ENCODE measurements around the gene OPCML. TPM values are rescaled to one million over a fixed set of nuclear protein-coding genes. Genes with fewer than 3 reads are reported as not detected.

Gene OPCML
- total RNA-seq, 1 experiment from 2014 or later = not detected

DNA sequence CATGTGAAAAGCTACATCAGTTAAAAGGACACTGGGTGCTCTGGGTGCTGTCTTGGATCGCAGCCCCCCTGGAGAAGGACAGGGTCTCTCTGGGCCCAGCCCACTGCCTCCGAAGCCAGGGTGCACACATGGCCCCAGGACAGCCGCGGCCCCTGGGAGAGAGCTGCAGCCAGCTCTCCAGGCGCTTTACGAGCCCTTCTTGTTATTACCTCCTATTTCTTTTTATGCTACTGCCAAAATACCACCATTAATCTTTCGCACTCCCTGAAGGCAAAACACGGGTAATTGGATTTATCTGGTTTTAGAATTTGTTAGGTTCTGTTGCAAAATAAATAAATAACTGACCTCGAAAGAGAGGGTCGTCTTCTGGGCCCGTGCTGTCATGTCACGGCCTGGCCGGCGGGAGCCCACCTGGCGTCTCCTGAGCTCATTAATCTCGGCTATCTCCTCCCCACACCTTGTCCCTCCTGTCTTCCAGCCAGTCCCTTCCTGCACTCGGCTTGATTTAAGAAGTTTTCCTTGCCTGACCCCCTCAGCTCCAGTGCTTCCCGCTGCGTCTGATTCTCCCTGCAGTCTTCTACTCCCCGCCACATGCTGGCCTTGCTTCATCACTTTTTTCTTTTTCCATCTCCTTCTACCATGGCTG is 611.7 kb downstream of the OPCML start:
- TF ChIP-seq POLR2AphosphoS5 (IDR thresholded peaks at IDR 0.05; ENCODE audit: low read depth, low read length) (no peak), SIN3A (IDR thresholded peaks at IDR 0.05; ENCODE audit: borderline replicate concordance, insufficient read depth, low read depth, low read length) (no peak)
- TF ChIP-seq, protein P1, sequence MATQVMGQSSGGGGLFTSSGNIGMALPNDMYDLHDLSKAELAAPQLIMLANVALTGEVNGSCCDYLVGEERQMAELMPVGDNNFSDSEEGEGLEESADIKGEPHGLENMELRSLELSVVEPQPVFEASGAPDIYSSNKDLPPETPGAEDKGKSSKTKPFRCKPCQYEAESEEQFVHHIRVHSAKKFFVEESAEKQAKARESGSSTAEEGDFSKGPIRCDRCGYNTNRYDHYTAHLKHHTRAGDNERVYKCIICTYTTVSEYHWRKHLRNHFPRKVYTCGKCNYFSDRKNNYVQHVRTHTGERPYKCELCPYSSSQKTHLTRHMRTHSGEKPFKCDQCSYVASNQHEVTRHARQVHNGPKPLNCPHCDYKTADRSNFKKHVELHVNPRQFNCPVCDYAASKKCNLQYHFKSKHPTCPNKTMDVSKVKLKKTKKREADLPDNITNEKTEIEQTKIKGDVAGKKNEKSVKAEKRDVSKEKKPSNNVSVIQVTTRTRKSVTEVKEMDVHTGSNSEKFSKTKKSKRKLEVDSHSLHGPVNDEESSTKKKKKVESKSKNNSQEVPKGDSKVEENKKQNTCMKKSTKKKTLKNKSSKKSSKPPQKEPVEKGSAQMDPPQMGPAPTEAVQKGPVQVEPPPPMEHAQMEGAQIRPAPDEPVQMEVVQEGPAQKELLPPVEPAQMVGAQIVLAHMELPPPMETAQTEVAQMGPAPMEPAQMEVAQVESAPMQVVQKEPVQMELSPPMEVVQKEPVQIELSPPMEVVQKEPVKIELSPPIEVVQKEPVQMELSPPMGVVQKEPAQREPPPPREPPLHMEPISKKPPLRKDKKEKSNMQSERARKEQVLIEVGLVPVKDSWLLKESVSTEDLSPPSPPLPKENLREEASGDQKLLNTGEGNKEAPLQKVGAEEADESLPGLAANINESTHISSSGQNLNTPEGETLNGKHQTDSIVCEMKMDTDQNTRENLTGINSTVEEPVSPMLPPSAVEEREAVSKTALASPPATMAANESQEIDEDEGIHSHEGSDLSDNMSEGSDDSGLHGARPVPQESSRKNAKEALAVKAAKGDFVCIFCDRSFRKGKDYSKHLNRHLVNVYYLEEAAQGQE (IDR thresholded peaks at IDR 0.05; ENCODE audit: insufficient read depth in 1 of 2, low read depth in 2 of 2, low read length in 1 of 2) = no peak
- POLR2A ChIA-PET = no interaction called here

DNA sequence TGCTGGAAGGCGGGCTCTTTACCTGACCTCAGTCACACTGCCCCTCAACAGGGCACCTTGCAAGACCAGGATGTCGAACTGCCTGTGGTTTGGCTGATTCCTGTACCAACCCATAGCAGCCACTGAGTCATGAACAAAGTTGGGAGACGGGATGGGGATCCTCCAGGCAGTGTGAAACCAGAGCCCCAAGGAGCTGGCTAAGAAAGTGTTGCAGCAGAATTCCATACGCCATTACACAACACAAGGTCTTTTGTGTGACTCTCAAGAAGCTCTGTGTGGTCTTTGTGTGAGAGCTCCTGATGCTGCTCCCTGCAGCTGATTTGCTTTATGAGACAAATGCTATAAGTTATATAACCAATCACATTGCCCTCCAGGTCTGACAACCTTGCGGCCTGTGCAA is 617.7 kb downstream of the OPCML start:
- ChIA-PET POLR2A (no interaction called here), CTCF (no interaction called here)
- Histone ChIP-seq H3K36me3 (ENCODE audit: control insufficient read depth, insufficient read depth, low read length) (no peaks in the 10 kb centered on the region), H3K27ac (ENCODE audit: low read length) (no peak overlapping the region), H3K27me3 (ENCODE audit: control insufficient read depth, insufficient read depth, low read length) (no peaks in the 10 kb centered on the region), H3K4me1 (ENCODE audit: control insufficient read depth, insufficient read depth, low read length) (no peaks in the 10 kb centered on the region), H3K9me3 (ENCODE audit: control insufficient read depth, insufficient read depth, low read depth, low read length) (no peaks in the 10 kb centered on the region; the same call in 1 of the 2 replicates), H3K4me3 (ENCODE audit: low read depth in 2 of 2, low read length in 2 of 2) (no peak overlapping the region)
- DNase-seq (ENCODE audit: low read depth, low spot score) (no peak), ATAC-seq (no peak)
- no TSS peak for BruUV-seq (replicated peaks)
- in situ Hi-C loops (cut with HindIII; ENCODE audit: low pct_unique_long_range_greater_than_20kb, low sequenced_read_pairs) (no loop called here), intact Hi-C loops (cut with micrococcal nuclease; ENCODE audit: unreplicated experiment) (no loop called here)
- TF ChIP-seq TCF7L2 (IDR thresholded peaks at IDR 0.05; ENCODE audit: low read depth, low read length) (no peak), POLR2AphosphoS5 (IDR thresholded peaks at IDR 0.05; ENCODE audit: low read depth, low read length) (no peak), SIN3A (IDR thresholded peaks at IDR 0.05; ENCODE audit: borderline replicate concordance, insufficient read depth, low read depth, low read length) (no peak)
- TF ChIP-seq, protein P1 (IDR thresholded peaks at IDR 0.05; ENCODE audit: insufficient read depth in 1 of 2, low read depth in 2 of 2, low read length in 1 of 2) = no peak
- TF ChIP-seq, protein P2, sequence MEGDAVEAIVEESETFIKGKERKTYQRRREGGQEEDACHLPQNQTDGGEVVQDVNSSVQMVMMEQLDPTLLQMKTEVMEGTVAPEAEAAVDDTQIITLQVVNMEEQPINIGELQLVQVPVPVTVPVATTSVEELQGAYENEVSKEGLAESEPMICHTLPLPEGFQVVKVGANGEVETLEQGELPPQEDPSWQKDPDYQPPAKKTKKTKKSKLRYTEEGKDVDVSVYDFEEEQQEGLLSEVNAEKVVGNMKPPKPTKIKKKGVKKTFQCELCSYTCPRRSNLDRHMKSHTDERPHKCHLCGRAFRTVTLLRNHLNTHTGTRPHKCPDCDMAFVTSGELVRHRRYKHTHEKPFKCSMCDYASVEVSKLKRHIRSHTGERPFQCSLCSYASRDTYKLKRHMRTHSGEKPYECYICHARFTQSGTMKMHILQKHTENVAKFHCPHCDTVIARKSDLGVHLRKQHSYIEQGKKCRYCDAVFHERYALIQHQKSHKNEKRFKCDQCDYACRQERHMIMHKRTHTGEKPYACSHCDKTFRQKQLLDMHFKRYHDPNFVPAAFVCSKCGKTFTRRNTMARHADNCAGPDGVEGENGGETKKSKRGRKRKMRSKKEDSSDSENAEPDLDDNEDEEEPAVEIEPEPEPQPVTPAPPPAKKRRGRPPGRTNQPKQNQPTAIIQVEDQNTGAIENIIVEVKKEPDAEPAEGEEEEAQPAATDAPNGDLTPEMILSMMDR (IDR thresholded peaks at IDR 0.05) = no peak

More for the DNA sequence above, 611.7 kb downstream of the OPCML start:
- ATAC-seq (no peak), DNase-seq (ENCODE audit: low read depth, low spot score) (no peak)
- no TSS peak for BruUV-seq (replicated peaks)
- H3K36me3 ChIP-seq (ENCODE audit: control insufficient read depth, insufficient read depth, low read length) = no peaks in the 10 kb centered on the region
- intact Hi-C loops (cut with micrococcal nuclease; ENCODE audit: unreplicated experiment) = no loop called here
- H3K27ac ChIP-seq (ENCODE audit: low read length) = no peak overlapping the region
- no peaks in the 10 kb centered on the region for H3K27me3 ChIP-seq (ENCODE audit: control insufficient read depth, insufficient read depth, low read length)
- no peaks in the 10 kb centered on the region for H3K9me3 ChIP-seq (ENCODE audit: control insufficient read depth, insufficient read depth, low read depth, low read length)
- H3K4me1 ChIP-seq (ENCODE audit: control insufficient read depth, insufficient read depth, low read length) = no peaks in the 10 kb centered on the region
- CTCF ChIA-PET = no interaction called here
- in situ Hi-C loops (cut with HindIII; ENCODE audit: low pct_unique_long_range_greater_than_20kb, low sequenced_read_pairs) = no loop called here
- H3K4me3 ChIP-seq (ENCODE audit: low read depth in 2 of 2, low read length in 2 of 2) = no peak overlapping the region
